Endothelial cell (in vitro differentiated cells): ENCODE measurements around the gene TENM4. TPM values are rescaled to one million over a fixed set of nuclear protein-coding genes. Genes with fewer than 3 reads are reported as not detected.

ENCODE experiments used
- DNase-seq: peaks from one replicate; pipeline ENCODE4 v3.0.0; 2021; ENCODE audit warnings: low spot score
- H3K27ac Mint-ChIP-seq: one replicate; pipeline ENCODE4 v1.8.0; 2021; ENCODE audit warnings: mixed read lengths, inconsistent platforms; ENCODE audit not compliant: unreplicated experiment
- H3K27me3 Mint-ChIP-seq: one replicate; pipeline ENCODE4 v1.8.0; 2021; ENCODE audit warnings: mild to moderate bottlenecking, moderate library complexity, mixed read lengths, inconsistent platforms; ENCODE audit not compliant: unreplicated experiment
- H3K36me3 Mint-ChIP-seq: one replicate; pipeline ENCODE4 v1.8.0; 2021; ENCODE audit warnings: mild to moderate bottlenecking, low read depth, mixed read lengths, inconsistent platforms; ENCODE audit not compliant: unreplicated experiment
- H3K4me1 Mint-ChIP-seq: one replicate; pipeline ENCODE4 v1.8.0; 2021; ENCODE audit warnings: mild to moderate bottlenecking, mixed read lengths, inconsistent platforms; ENCODE audit not compliant: unreplicated experiment
- H3K4me3 Mint-ChIP-seq: one replicate; pipeline ENCODE4 v1.8.0; 2021; ENCODE audit warnings: mild to moderate bottlenecking, mixed read lengths, inconsistent platforms; ENCODE audit not compliant: unreplicated experiment
- H3K9me3 Mint-ChIP-seq: one replicate; pipeline ENCODE4 v1.8.0; 2021; ENCODE audit warnings: mixed read lengths, inconsistent platforms; ENCODE audit not compliant: unreplicated experiment
- CTCF ChIP-seq: fragments of 200-600 bp; sonication (generic); IDR thresholded peaks from one replicate; pipeline ENCODE4 v1.5.0; 2021; ENCODE audit warnings: antibody characterized with exemption; ENCODE audit not compliant: unreplicated experiment
- total RNA-seq: library from RNA; stranded (reverse); fragmentation: NEBNext Ultra II Directional; extraction: Animal tissue kit (Norgen Biotek cat#: 25700); gene quantifications from one replicate; pipeline ENCODE4 v1.2.1, GENCODE V29; 2021; ENCODE audit not compliant: unreplicated experiment

TENM4 gene
- total RNA-seq, 1 donor from 2014 or later: 1.8 TPM

GRCh38 chr11:79098146-79098545 is 342.7 kb downstream of the TENM4 start:
- Mint-ChIP-seq H3K4me3 (no peak overlapping the region), H3K4me1 (peaks cover 2% of the 10 kb centered on the region), H3K36me3 (peaks cover 3% of the 10 kb centered on the region), H3K9me3 (no peaks in the 10 kb centered on the region), H3K27ac (no peak overlapping the region), H3K27me3 (peaks cover 8% of the 10 kb centered on the region)
- no peak for TF ChIP-seq CTCF
- DNase-seq: no peak

GRCh38 chr11:79097246-79097875 is 343.5 kb downstream of the TENM4 start:
- peaks cover 8% of the 10 kb centered on the region for H3K27me3 Mint-ChIP-seq
- no peak overlapping the region for H3K27ac Mint-ChIP-seq
- no peak overlapping the region for H3K4me3 Mint-ChIP-seq
- no peaks in the 10 kb centered on the region for H3K9me3 Mint-ChIP-seq
- peaks cover 3% of the 10 kb centered on the region for H3K36me3 Mint-ChIP-seq
- no peak for DNase-seq
- H3K4me1 Mint-ChIP-seq: peaks cover 2% of the 10 kb centered on the region
- no peak for TF ChIP-seq CTCF

- Mint-ChIP-seq H3K9me3 (no peaks in the 10 kb centered on the region), H3K4me3 (no peak overlapping the region), H3K4me1 (peaks cover 2% of the 10 kb centered on the region), H3K36me3 (peaks cover 3% of the 10 kb centered on the region), H3K27ac (no peak overlapping the region), H3K27me3 (peaks cover 6% of the 10 kb centered on the region)
- TF ChIP-seq CTCF: no peak
- no peak for DNase-seq
These were observed 345.4 kb downstream of the TENM4 start for GRCh38 chr11:79095424-79095823.

- peaks cover 6% of the 10 kb centered on the region for H3K27me3 Mint-ChIP-seq
- H3K4me1 Mint-ChIP-seq: peaks cover 2% of the 10 kb centered on the region
- DNase-seq: no peak
- H3K4me3 Mint-ChIP-seq: no peak overlapping the region
- no peaks in the 10 kb centered on the region for H3K9me3 Mint-ChIP-seq
- no peak overlapping the region for H3K27ac Mint-ChIP-seq
- no peak for TF ChIP-seq CTCF
- H3K36me3 Mint-ChIP-seq: peaks cover 3% of the 10 kb centered on the region
These were observed 346.2 kb downstream of the TENM4 start for GRCh38 chr11:79094616-79095015.

GRCh38 chr11:79092791-79093353 is 348.0 kb downstream of the TENM4 start:
- no peak for TF ChIP-seq CTCF
- H3K27ac Mint-ChIP-seq: no peak overlapping the region
- peaks cover 7% of the 10 kb centered on the region for H3K4me1 Mint-ChIP-seq
- peaks cover 2% of the 10 kb centered on the region for H3K27me3 Mint-ChIP-seq
- peaks cover 3% of the 10 kb centered on the region for H3K36me3 Mint-ChIP-seq
- no peak for DNase-seq
- no peak overlapping the region for H3K4me3 Mint-ChIP-seq
- no peaks in the 10 kb centered on the region for H3K9me3 Mint-ChIP-seq
